MV-4-11 (cell line): ENCODE results near the gene WASF3.

Source experiments
- DNase-seq: peaks from one replicate; lab custom pipeline; 2025; lab: John Stamatoyannopoulos, UW

WASF3 gene

GRCh38 chr13:26589754-26590153, 32.3 kb downstream of the WASF3 start:
- DNase-seq: no peak

- no peak for DNase-seq
These were observed 32.9 kb downstream of the WASF3 start for GRCh38 chr13:26590379-26590778.

- DNase-seq: no peak
These were observed 33.5 kb downstream of the WASF3 start for GRCh38 chr13:26590951-26591350.

GRCh38 chr13:26591672-26592071, 34.2 kb downstream of the WASF3 start:
- no peak for DNase-seq

GRCh38 chr13:26593661-26594060, 36.2 kb downstream of the WASF3 start:
- DNase-seq: no peak

GRCh38 chr13:26594363-26594762, 36.9 kb downstream of the WASF3 start:
- DNase-seq: no peak

- no peak for DNase-seq
These were observed 39.0 kb downstream of the WASF3 start for GRCh38 chr13:26596458-26596857.

- DNase-seq: no peak
These were observed 41.9 kb downstream of the WASF3 start for GRCh38 chr13:26599403-26599802.

GRCh38 chr13:26599860-26600259, 42.4 kb downstream of the WASF3 start:
- DNase-seq: no peak

GRCh38 chr13:26600343-26600742, 42.9 kb downstream of the WASF3 start:
- no peak for DNase-seq

- DNase-seq: peak; percentile 86
These were observed 44.2 kb downstream of the WASF3 start for GRCh38 chr13:26601669-26602068.

- DNase-seq: no peak
These were observed 45.3 kb downstream of the WASF3 start for GRCh38 chr13:26602783-26603182.

- DNase-seq: no peak
These were observed 47.5 kb downstream of the WASF3 start for GRCh38 chr13:26604784-26605545.

GRCh38 chr13:26605845-26606244, 48.4 kb downstream of the WASF3 start:
- no peak for DNase-seq

GRCh38 chr13:26606631-26607030, 49.1 kb downstream of the WASF3 start:
- DNase-seq: no peak

- no peak for DNase-seq
These were observed 57.2 kb downstream of the WASF3 start for GRCh38 chr13:26614721-26615120.

- DNase-seq: no peak
These were observed 58.6 kb downstream of the WASF3 start for GRCh38 chr13:26616126-26616525.

- DNase-seq: peak; percentile 47
These were observed 61.2 kb downstream of the WASF3 start for GRCh38 chr13:26618726-26619125.

- DNase-seq: no peak
These were observed 61.9 kb downstream of the WASF3 start for GRCh38 chr13:26619358-26619757.

- no peak for DNase-seq
These were observed 64.4 kb downstream of the WASF3 start for GRCh38 chr13:26621731-26622401.

- no peak for DNase-seq
These were observed 65.6 kb downstream of the WASF3 start for GRCh38 chr13:26623125-26623524.

GRCh38 chr13:26624572-26624971, 67.1 kb downstream of the WASF3 start:
- DNase-seq: no peak

- no peak for DNase-seq
These were observed 68.8 kb downstream of the WASF3 start for GRCh38 chr13:26626271-26626670.

- DNase-seq: no peak
These were observed 71.2 kb downstream of the WASF3 start for GRCh38 chr13:26628706-26629105.
